GM19193 (cell line): ENCODE results near the gene CWF19L1.

Experiments used
- POLR2A ChIP-seq: IDR thresholded peaks from 4 replicates; pipeline ENCODE4 v1.6.1; 2011; ENCODE audit not compliant: insufficient read depth, insufficient read length; ENCODE audit errors: extremely low read depth

Gene CWF19L1

DNA sequence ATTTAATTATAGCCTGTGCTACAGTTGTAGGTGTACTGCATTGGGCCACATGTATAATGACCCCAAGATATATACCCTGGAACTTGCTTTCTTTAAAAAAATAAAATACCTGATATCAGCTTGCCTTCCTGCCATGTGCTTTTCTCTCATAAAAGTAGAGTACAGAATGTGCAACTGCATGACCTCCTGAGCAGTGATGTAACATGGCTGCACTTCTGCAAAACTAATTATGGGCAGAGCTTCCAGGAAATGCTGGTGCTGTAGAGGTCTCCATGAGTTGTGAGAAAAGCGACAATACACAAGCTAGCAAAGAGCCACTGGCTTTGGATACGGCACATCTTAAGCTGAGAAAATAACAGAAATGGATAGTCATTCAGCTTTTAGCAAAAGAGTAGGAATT, 75.1 kb downstream of the CWF19L1 start:
- TF ChIP-seq POLR2A: no peak

DNA sequence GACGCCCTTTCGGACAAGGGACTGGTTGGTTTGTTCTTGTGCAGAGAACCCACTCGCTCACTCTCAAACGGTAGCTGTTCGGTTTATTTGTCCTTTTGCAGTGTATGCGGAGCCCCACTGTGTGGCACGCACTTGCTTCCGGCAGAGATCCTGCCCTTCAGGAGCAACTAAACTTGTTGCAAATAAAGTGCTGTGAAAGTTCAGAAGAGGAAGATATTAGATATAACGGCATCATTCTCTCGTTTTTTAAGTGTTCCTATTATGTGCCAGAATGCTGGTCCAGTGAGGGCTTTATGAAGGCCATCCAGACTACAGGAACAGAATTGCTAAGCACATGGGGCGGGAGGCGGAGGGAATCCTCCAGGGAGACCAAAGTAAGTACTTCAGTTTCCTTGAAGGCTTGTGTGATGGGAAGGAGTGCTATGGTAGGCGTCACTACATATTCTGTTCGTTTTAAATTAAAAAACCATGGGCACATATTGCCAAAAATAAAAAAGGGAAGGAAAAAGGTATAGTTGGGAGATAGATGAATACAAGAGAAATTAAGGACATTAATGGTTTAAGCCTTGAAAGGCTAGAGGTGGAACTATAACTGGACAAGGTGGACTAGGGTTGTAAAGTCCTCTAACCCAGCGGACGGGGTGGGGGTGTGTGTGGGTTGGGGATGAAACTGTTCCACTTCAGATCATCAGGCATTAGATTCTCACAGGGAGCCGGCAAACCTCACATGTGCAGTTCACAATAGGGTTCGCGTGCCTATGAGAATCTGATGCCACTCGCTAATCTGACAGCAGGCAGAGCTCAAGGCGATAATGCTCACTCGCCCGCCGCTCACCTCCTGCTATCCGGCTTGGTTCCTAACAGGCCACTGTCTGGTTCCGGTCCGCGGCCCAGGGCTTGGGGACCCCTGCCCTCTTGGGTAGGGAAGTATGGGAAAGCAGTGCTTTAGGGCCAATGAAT, 80.9 kb downstream of the CWF19L1 start:
- TF ChIP-seq POLR2A: peak; percentile 16

- peak; percentile 80 for TF ChIP-seq POLR2A
Observed at GRCh38 chr10:100185364-100186252, 81.8 kb downstream of the CWF19L1 start, which contains the start of gene ERLIN1. ERLIN1 (minus strand) TSS chr10:100186029; CDS start chr10:100185626, 403 bp downstream.

DNA sequence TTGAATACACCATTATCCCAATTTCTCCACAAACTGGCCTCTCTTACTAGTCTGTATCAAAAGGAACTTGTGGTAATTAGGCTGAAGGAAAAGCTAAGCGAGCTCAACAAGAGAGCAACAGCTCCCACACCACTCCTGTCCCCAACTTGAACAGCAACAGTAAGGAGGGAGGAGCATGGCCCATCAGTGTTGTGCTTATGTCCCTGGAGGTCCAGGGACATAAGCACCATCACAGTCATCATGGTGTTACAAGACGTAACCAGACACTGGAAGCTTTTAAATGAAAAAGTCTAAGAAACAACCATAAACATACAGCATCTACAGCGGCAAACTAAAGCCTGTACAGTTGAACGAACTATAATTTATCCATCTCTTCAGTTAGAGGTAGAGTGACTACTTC, 82.6 kb downstream of the CWF19L1 start:
- no peak for TF ChIP-seq POLR2A

- TF ChIP-seq POLR2A: no peak
Observed at GRCh38 chr10:100184426-100184825, 83.0 kb downstream of the CWF19L1 start.

DNA sequence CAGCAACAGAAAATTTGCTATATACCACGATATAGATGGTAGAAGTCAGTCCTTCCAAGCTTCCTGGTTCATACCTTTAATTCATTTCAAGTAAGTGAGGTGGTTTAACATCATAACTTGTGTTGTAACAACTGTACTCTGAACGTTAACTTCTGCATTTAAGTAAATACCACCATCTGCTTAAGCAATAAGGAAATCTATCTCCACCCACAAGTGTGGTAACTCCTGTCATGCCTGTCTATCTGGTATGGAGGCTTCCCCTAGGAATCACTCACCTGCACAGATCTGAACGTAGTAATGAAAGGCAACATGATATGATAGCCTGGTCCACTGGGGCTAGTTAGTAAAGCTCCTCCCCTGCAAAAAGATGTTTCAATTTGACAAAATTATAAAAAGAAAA, 84.0 kb downstream of the CWF19L1 start:
- no peak for TF ChIP-seq POLR2A

DNA sequence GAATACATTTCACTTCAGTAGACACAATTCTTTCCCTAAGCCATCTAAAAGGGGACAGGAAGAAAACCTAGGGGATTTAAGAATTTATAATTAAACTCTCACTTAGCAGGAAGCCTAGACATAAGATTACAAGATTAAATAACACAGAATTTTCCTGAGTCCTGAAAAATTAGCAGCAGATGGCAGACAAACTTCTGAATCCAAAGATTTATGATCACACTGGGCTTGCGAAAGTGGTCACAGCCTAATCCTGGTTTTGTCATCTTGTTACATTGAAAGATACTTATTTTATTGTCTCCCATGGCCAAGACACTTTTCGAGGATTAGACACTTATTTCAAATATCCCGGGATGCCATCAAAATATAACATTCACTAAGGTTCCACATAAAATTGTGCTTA, 84.5 kb downstream of the CWF19L1 start:
- no peak for TF ChIP-seq POLR2A
